ENCODE data around the gene LYSMD2. TPM values are rescaled to one million over a fixed set of nuclear protein-coding genes. Genes with fewer than 3 reads are reported as not detected.

Gene LYSMD2
- total and polyA plus RNA-seq, 9 donors: 8.9 to 16.4 (median 13.4) TPM

GRCh38 chr15:51681303-51681963, 56.0 kb downstream of the LYSMD2 start, which contains the start of gene SCG3:
TSS of gene SCG3 (plus strand) at chr15:51681503. CDS start at chr15:51681756, 253 bp downstream.
- no peak within 1 kb of the TSS for H3K27ac ChIP-seq
- no peaks in the 10 kb centered on the region for H3K9me3 ChIP-seq
- DNase-seq: peak; percentile 53 to 85 (median 70)
- no peaks in the 10 kb centered on the region for H3K27me3 ChIP-seq
- 1 to 5% (median 2%) methylated on average over 37 to 38 of the region's 38 CpGs for WGBS, 3 donors
- intact Hi-C loops (cut with DNase I): no loop called here
- H3K4me1 ChIP-seq (ENCODE audit: insufficient read depth): no peaks in the 10 kb centered on the region
- H3K4me3 ChIP-seq: no peak within 1 kb of the TSS
- TF ChIP-seq EP300 (IDR thresholded peaks at IDR 0.05) (no peak), POLR2A (IDR thresholded peaks at IDR 0.05) (no peak), CTCF (IDR thresholded peaks at IDR 0.05) (no peak)
- H3K36me3 ChIP-seq: no peaks in the 10 kb centered on the region

GRCh38 chr15:51680321-51680720, 57.1 kb downstream of the LYSMD2 start:
- Histone ChIP-seq H3K36me3 (no peaks in the 10 kb centered on the region), H3K4me1 (ENCODE audit: insufficient read depth) (no peaks in the 10 kb centered on the region), H3K27me3 (no peaks in the 10 kb centered on the region), H3K4me3 (no peak overlapping the region), H3K9me3 (no peaks in the 10 kb centered on the region), H3K27ac (no peak overlapping the region)
- intact Hi-C loops (cut with DNase I): no loop called here
- WGBS, 3 donors: 32 to 51% (median 47%) methylated on average over 2 of the region's 2 CpGs
- DNase-seq: no peak
- TF ChIP-seq POLR2A (IDR thresholded peaks at IDR 0.05): no peak
- TF ChIP-seq CTCF (IDR thresholded peaks at IDR 0.05): no peak
- no peak for TF ChIP-seq EP300 (IDR thresholded peaks at IDR 0.05)

- H3K9me3 ChIP-seq: no peaks in the 10 kb centered on the region
- intact Hi-C loops (cut with DNase I): no loop called here
- no peak overlapping the region for H3K4me3 ChIP-seq
- no peaks in the 10 kb centered on the region for H3K36me3 ChIP-seq
- H3K27me3 ChIP-seq: no peaks in the 10 kb centered on the region
- DNase-seq: no peak
- 49 to 79% (median 76%) methylated on average over 2 of the region's 2 CpGs for WGBS, 3 donors
- no peak overlapping the region for H3K27ac ChIP-seq
- no peaks in the 10 kb centered on the region for H3K4me1 ChIP-seq (ENCODE audit: insufficient read depth)
- TF ChIP-seq CTCF (IDR thresholded peaks at IDR 0.05) (no peak), POLR2A (IDR thresholded peaks at IDR 0.05) (no peak), EP300 (IDR thresholded peaks at IDR 0.05) (no peak)
Observed at GRCh38 chr15:51678096-51678495, 59.4 kb downstream of the LYSMD2 start.

- no peaks in the 10 kb centered on the region for H3K36me3 ChIP-seq
- intact Hi-C loops (cut with DNase I): no loop called here
- H3K9me3 ChIP-seq: no peaks in the 10 kb centered on the region
- 81 to 87% (median 82%) methylated on average over 2 of the region's 2 CpGs for WGBS, 3 donors
- H3K27me3 ChIP-seq: no peaks in the 10 kb centered on the region
- H3K4me3 ChIP-seq: no peak overlapping the region
- no peak for DNase-seq
- no peaks in the 10 kb centered on the region for H3K4me1 ChIP-seq (ENCODE audit: insufficient read depth)
- H3K27ac ChIP-seq: no peak overlapping the region
- no peak for TF ChIP-seq EP300 (IDR thresholded peaks at IDR 0.05)
- TF ChIP-seq CTCF (IDR thresholded peaks at IDR 0.05): no peak
- TF ChIP-seq POLR2A (IDR thresholded peaks at IDR 0.05): no peak
Observed at GRCh38 chr15:51677452-51677851, 60.0 kb downstream of the LYSMD2 start.
